HG03103 (cell line): ENCODE results near the gene ZNF468.
"Not testable (repeated sequence)": the region's sequence is repeated elsewhere in the genome, so short reads cannot be mapped to it uniquely, and the experiment has no call there.

Experiments used
- ATAC-seq: cut with Tn5 transposase; IDR thresholded peaks from one replicate; pipeline ENCODE4 v1.9.1; 2021; ENCODE audit warnings: low read depth; ENCODE audit not compliant: unreplicated experiment

ZNF468 gene

GRCh38 chr19:52857378-52858191 lies at the start of gene ZNF468:
Gene ZNF468, minus strand, starts transcription at chr19:52857619. Its CDS starts 3,347 bp downstream, at chr19:52854272.
- peak; percentile 99 for ATAC-seq

GRCh38 chr19:52904052-52904780 lies 46.8 kb upstream of the ZNF468 start:
- not testable (repeated sequence) for ATAC-seq

GRCh38 chr19:52901842-52902241 lies 44.4 kb upstream of the ZNF468 start:
- ATAC-seq = no peak

GRCh38 chr19:52898596-52898995 lies 41.2 kb upstream of the ZNF468 start:
- not testable (repeated sequence) for ATAC-seq

GRCh38 chr19:52898101-52898500 lies 40.7 kb upstream of the ZNF468 start:
- no peak for ATAC-seq

GRCh38 chr19:52897138-52897935 lies 39.9 kb upstream of the ZNF468 start, which contains the start of gene ZNF320:
Gene ZNF320, minus strand, starts transcription at chr19:52897635. Its CDS starts 7,380 bp downstream, at chr19:52890255.
- ATAC-seq = peak; percentile 95

GRCh38 chr19:52896431-52897137 lies 39.2 kb upstream of the ZNF468 start:
- no peak for ATAC-seq

GRCh38 chr19:52891336-52891735 lies 33.9 kb upstream of the ZNF468 start:
- ATAC-seq = no peak

- ATAC-seq = no peak
Measured at GRCh38 chr19:52889931-52890330, 32.5 kb upstream of the ZNF468 start.

GRCh38 chr19:52889076-52889475 lies 31.7 kb upstream of the ZNF468 start:
- no peak for ATAC-seq

GRCh38 chr19:52880895-52881389 lies 23.5 kb upstream of the ZNF468 start:
- ATAC-seq = no peak

- not testable (repeated sequence) for ATAC-seq
Measured at GRCh38 chr19:52872996-52873395, 15.6 kb upstream of the ZNF468 start.

GRCh38 chr19:52871466-52871865 lies 14.0 kb upstream of the ZNF468 start:
- ATAC-seq = no peak

GRCh38 chr19:52868031-52868430 lies 10.6 kb upstream of the ZNF468 start:
- not testable (repeated sequence) for ATAC-seq

GRCh38 chr19:52856540-52857377 lies 660 bp downstream of the ZNF468 start:
- ATAC-seq = not testable (repeated sequence)

GRCh38 chr19:52847352-52847751 lies 10.1 kb downstream of the ZNF468 start:
- ATAC-seq = not testable (repeated sequence)

- ATAC-seq = not testable (repeated sequence)
Measured at GRCh38 chr19:52840825-52841465, 16.5 kb downstream of the ZNF468 start.

- not testable (repeated sequence) for ATAC-seq
Measured at GRCh38 chr19:52834289-52834688, 23.1 kb downstream of the ZNF468 start.
